Inflammatory macrophage (primary cell): ENCODE data around the gene CNGA4.
"Not testable (repeated sequence)": the region's sequence is repeated elsewhere in the genome, so short reads cannot be mapped to it uniquely, and the experiment has no call there.

Source experiments
- DNase-seq, 2 donors: peaks; one replicate each; pipeline ENCODE4 v3.0.0-alpha.2; 2020 to 2022

Gene CNGA4

DNA sequence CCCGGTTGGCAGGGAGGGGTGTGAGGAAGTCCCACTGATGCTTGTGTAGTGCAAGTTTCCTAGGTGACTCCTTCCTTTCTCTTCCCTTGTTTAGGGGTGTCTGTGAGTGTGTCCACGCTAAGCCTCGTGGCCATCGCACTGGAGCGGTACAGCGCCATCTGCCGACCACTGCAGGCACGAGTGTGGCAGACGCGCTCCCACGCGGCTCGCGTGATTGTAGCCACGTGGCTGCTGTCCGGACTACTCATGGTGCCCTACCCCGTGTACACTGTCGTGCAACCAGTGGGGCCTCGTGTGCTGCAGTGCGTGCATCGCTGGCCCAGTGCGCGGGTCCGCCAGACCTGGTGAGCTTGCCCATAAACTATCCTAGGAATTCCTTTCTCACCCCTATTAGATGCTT lies 31.1 kb downstream of the CNGA4 start:
- no peak for DNase-seq

GRCh38 chr11:6270584-6271246 lies 31.8 kb downstream of the CNGA4 start:
- no peak for DNase-seq

DNA sequence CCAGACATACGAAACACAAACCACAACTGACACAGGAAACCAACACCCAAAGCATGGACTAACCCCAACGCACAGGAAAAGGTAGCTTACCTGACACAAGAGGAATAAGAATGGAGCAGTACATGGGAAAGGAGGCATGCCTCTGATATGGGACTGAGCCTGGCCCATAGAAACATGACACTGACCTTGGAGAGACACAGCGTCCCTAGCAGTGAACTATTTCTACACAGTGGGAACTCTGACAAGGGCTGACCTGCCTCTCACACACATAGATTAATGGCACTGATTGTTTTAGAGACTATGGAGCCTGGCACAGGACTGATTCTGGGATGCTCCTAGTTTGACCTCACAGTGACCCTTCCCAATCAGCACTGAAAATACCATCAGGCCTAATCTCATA lies 32.7 kb downstream of the CNGA4 start:
- DNase-seq = no peak

DNA sequence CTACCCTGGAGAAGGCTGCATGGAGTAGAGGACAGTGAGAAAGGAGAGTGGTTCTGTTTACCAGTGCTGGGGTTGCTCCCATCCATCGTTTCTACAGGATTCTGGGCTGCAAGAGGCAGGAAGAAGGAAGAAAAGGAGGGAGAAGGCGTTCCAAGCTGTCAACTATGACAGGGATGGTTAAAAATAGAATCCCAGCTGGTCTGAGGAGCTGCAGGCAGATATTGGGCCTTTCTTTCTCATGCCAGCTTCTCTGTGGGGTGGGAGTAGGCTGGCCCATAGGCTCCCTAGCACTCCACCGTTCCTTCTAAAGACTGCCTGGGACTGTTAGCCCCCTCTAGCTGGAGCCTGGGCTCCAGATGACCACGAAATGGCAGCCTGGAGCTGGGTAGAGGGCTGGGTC lies 34.3 kb downstream of the CNGA4 start:
- DNase-seq = no peak

GRCh38 chr11:6280809-6281208 lies 41.9 kb downstream of the CNGA4 start:
- DNase-seq = not testable (repeated sequence)

- no peak for DNase-seq
Observed at GRCh38 chr11:6283453-6284023, 44.6 kb downstream of the CNGA4 start.

- DNase-seq = no peak
Observed at GRCh38 chr11:6284250-6284649, 45.4 kb downstream of the CNGA4 start.

GRCh38 chr11:6285019-6285418 lies 46.1 kb downstream of the CNGA4 start:
- DNase-seq = no peak
